WTC11 (cell line): ENCODE measurements around the gene ACSL5. TPM values are rescaled to one million over a fixed set of nuclear protein-coding genes. Genes with fewer than 3 reads are reported as not detected.
A peak's percentile ranks its signal among the peaks of the same experiment; 100 is the strongest.

Experiments used
- ATAC-seq: fragments of 200-7000 bp; cut with Tn5 transposase; 2 replicates; pipeline ENCODE4 v1.10.0; 2021; ENCODE audit warnings: mild to moderate bottlenecking, moderate library complexity
- CTCF ChIA-PET: fragments of 300-600 bp; sonication (Branson Sonifier 250); formaldehyde crosslinking; loops from one replicate; lab custom pipeline; 2021; ENCODE audit warnings: antibody characterized with exemption; lab: Charles Lee
- POLR2A ChIA-PET: fragments of 350-600 bp; sonication (Branson Sonifier 250); formaldehyde crosslinking; loops from one replicate; lab custom pipeline; 2021; ENCODE audit warnings: antibody characterized with exemption; lab: Charles Lee
- DNase-seq: peaks from one replicate; pipeline ENCODE4 v3.0.0; 2021; ENCODE audit warnings: low spot score
- H3K27ac Mint-ChIP-seq: 2 replicates; pipeline ENCODE4 v1.8.0; 2021; ENCODE audit warnings: mixed read lengths
- H3K27me3 Mint-ChIP-seq: 2 replicates; pipeline ENCODE4 v1.8.0; 2021; ENCODE audit warnings: low read depth, mild to moderate bottlenecking, moderate library complexity, mixed read lengths
- H3K36me3 Mint-ChIP-seq: 2 replicates; pipeline ENCODE4 v1.8.0; 2021; ENCODE audit warnings: mixed read lengths
- H3K4me1 Mint-ChIP-seq: 2 replicates; pipeline ENCODE4 v1.8.0; 2022; ENCODE audit warnings: mixed read lengths
- H3K4me3 Mint-ChIP-seq: 2 replicates; pipeline ENCODE4 v1.8.0; 2021; ENCODE audit warnings: mild to moderate bottlenecking, moderate library complexity, mixed read lengths
- H3K9me3 Mint-ChIP-seq: 2 replicates; pipeline ENCODE4 v1.8.0; 2021; ENCODE audit warnings: mixed read lengths
- CBFB ChIP-seq: sonication (generic); formaldehyde crosslinking; IDR thresholded peaks from 2 replicates; pipeline ENCODE4 v1.8.1; 2022; ENCODE audit warnings: mild to moderate bottlenecking, low read depth, missing genetic modification reagents
- ESRRA ChIP-seq: sonication (generic); formaldehyde crosslinking; IDR thresholded peaks from 2 replicates; pipeline ENCODE4 v1.8.1; 2022; ENCODE audit warnings: mild to moderate bottlenecking, missing genetic modification reagents, borderline replicate concordance
- ETV6 ChIP-seq: sonication (generic); formaldehyde crosslinking; IDR thresholded peaks from 2 replicates; pipeline ENCODE4 v1.8.1; 2022; ENCODE audit warnings: mild to moderate bottlenecking, missing genetic modification reagents
- FOXJ3 ChIP-seq: sonication (generic); formaldehyde crosslinking; IDR thresholded peaks from 2 replicates; pipeline ENCODE4 v1.9.0; 2021; ENCODE audit warnings: missing genetic modification reagents, mild to moderate bottlenecking, borderline replicate concordance
- GABPB1 ChIP-seq: sonication (generic); formaldehyde crosslinking; IDR thresholded peaks from 2 replicates; pipeline ENCODE4 v1.8.1; 2023; ENCODE audit warnings: mild to moderate bottlenecking, missing genetic modification reagents
- HMGA2 ChIP-seq: fragments of 250-450 bp; sonication (Bioruptor Pico); IDR thresholded peaks from 2 replicates; pipeline ENCODE4 v1.4.0; 2021; ENCODE audit warnings: mild to moderate bottlenecking, moderate library complexity
- IRF2 ChIP-seq: sonication (generic); formaldehyde crosslinking; IDR thresholded peaks from 2 replicates; pipeline ENCODE4 v1.8.0; 2022; ENCODE audit warnings: low read depth, missing genetic modification reagents, borderline replicate concordance
- JAZF1 ChIP-seq: fragments of 250-450 bp; sonication (Bioruptor Pico); IDR thresholded peaks from 2 replicates; pipeline ENCODE4 v1.9.0; 2021; ENCODE audit warnings: moderate library complexity, mild to moderate bottlenecking, inconsistent platforms
- MXD4 ChIP-seq: fragments of 250-450 bp; sonication (Bioruptor Pico); IDR thresholded peaks from 2 replicates; pipeline ENCODE4 v1.8.0; 2021; ENCODE audit warnings: mild to moderate bottlenecking, moderate library complexity, borderline replicate concordance
- NFATC4 ChIP-seq: fragments of 250-450 bp; sonication (Bioruptor Pico); IDR thresholded peaks from 2 replicates; pipeline ENCODE4 v1.9.0; 2021; ENCODE audit warnings: mild to moderate bottlenecking
- PRRX2 ChIP-seq: fragments of 250-450 bp; sonication (Bioruptor Pico); IDR thresholded peaks from 2 replicates; pipeline ENCODE4 v1.8.0; 2021; ENCODE audit warnings: mild to moderate bottlenecking
- SMAD3 ChIP-seq: sonication (generic); formaldehyde crosslinking; IDR thresholded peaks from 2 replicates; pipeline ENCODE4 v1.8.0; 2022; ENCODE audit warnings: missing genetic modification reagents, mild to moderate bottlenecking, borderline replicate concordance
- SOX15 ChIP-seq: fragments of 250-450 bp; sonication (Bioruptor Pico); IDR thresholded peaks from 2 replicates; pipeline ENCODE4 v1.9.0; 2021; ENCODE audit warnings: mild to moderate bottlenecking
- SP1 ChIP-seq: sonication (generic); formaldehyde crosslinking; conservative IDR thresholded peaks from 2 replicates; pipeline ENCODE4 v1.8.1; 2022; ENCODE audit warnings: missing genetic modification reagents
- TEAD1 ChIP-seq: sonication (generic); formaldehyde crosslinking; IDR thresholded peaks from 2 replicates; pipeline ENCODE4 v1.8.0; 2022; ENCODE audit warnings: mild to moderate bottlenecking, missing genetic modification reagents
- ZNF263 ChIP-seq: sonication (generic); formaldehyde crosslinking; IDR thresholded peaks from 2 replicates; pipeline ENCODE4 v1.8.1; 2022; ENCODE audit warnings: low read depth, mild to moderate bottlenecking, moderate library complexity, missing genetic modification reagents
- total RNA-seq: library from RNA; stranded (reverse); gene quantifications from 3 replicates; pipeline ENCODE4 v1.2.3, GENCODE V29; 2021
- TF ChIP-seq, protein P1 (sequence below): sonication (generic); formaldehyde crosslinking; IDR thresholded peaks from 2 replicates; pipeline ENCODE4 v1.8.1; 2023; ENCODE audit warnings: mild to moderate bottlenecking, moderate library complexity, missing genetic modification reagents
- TF ChIP-seq, protein P2 (sequence below): sonication (generic); formaldehyde crosslinking; IDR thresholded peaks from 2 replicates; pipeline ENCODE4 v1.8.1; 2022; ENCODE audit warnings: missing genetic modification reagents, borderline replicate concordance
- TF ChIP-seq, protein P3 (sequence below): sonication (generic); formaldehyde crosslinking; IDR thresholded peaks from 2 replicates; pipeline ENCODE4 v1.8.0; 2023; ENCODE audit warnings: missing genetic modification reagents
- TF ChIP-seq, protein P4 (sequence below): sonication (generic); formaldehyde crosslinking; IDR thresholded peaks from 2 replicates; pipeline ENCODE4 v1.8.0; 2022; ENCODE audit warnings: mild to moderate bottlenecking, missing genetic modification reagents

ACSL5 gene
- total RNA-seq, 1 experiment from 2014 or later: 0.22 TPM

DNA sequence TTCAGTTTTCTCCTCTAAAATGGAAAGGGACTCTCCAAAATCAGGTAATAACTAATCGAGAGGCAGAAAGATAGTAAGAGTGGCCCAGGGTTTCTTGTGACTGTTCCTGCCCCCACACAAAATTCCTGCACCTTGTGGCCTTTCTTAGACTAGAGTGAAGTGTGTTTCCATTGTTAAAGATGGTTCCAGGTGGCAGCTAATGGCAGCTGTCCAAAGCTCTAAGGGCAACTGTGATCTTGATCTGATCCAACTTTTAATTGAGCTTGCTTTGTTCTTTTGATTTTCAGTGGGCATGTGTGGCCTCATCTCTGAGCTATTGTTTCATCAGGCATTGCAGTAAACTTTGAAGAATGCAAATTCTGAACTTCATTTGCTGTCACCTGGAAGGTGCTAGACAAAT is 19.4 kb downstream of the ACSL5 start:
- Mint-ChIP-seq H3K36me3 (no peaks in the 10 kb centered on the region), H3K4me3 (no peak overlapping the region), H3K27ac (no peak overlapping the region), H3K27me3 (no peaks in the 10 kb centered on the region), H3K4me1 (no peaks in the 10 kb centered on the region; the same call in 1 of the 2 replicates), H3K9me3 (no peaks in the 10 kb centered on the region)
- ATAC-seq (no peak), DNase-seq (no peak)
- ChIA-PET CTCF (no interaction called here), POLR2A (no interaction called here)
- TF ChIP-seq HMGA2 (no peak), SP1 (CRISPR knock-in tag) (no peak), JAZF1 (CRISPR knock-in tag) (no peak), SOX15 (no peak), ZNF263 (CRISPR knock-in tag) (no peak), ETV6 (CRISPR knock-in tag) (no peak), NFATC4 (CRISPR knock-in tag) (no peak), FOXJ3 (CRISPR knock-in tag) (no peak), PRRX2 (CRISPR knock-in tag) (no peak)
- TF ChIP-seq, protein P1, sequence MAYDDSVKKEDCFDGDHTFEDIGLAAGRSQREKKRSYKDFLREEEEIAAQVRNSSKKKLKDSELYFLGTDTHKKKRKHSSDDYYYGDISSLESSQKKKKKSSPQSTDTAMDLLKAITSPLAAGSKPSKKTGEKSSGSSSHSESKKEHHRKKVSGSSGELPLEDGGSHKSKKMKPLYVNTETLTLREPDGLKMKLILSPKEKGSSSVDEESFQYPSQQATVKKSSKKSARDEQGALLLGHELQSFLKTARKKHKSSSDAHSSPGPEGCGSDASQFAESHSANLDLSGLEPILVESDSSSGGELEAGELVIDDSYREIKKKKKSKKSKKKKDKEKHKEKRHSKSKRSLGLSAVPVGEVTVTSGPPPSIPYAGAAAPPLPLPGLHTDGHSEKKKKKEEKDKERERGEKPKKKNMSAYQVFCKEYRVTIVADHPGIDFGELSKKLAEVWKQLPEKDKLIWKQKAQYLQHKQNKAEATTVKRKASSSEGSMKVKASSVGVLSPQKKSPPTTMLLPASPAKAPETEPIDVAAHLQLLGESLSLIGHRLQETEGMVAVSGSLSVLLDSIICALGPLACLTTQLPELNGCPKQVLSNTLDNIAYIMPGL: no peak
- TF ChIP-seq, protein P2, sequence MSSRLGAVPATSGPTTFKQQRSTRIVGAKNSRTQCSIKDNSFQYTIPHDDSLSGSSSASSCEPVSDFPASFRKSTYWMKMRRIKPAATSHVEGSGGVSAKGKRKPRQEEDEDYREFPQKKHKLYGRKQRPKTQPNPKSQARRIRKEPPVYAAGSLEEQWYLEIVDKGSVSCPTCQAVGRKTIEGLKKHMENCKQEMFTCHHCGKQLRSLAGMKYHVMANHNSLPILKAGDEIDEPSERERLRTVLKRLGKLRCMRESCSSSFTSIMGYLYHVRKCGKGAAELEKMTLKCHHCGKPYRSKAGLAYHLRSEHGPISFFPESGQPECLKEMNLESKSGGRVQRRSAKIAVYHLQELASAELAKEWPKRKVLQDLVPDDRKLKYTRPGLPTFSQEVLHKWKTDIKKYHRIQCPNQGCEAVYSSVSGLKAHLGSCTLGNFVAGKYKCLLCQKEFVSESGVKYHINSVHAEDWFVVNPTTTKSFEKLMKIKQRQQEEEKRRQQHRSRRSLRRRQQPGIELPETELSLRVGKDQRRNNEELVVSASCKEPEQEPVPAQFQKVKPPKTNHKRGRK (CRISPR knock-in tag): no peak
- TF ChIP-seq, protein P3, sequence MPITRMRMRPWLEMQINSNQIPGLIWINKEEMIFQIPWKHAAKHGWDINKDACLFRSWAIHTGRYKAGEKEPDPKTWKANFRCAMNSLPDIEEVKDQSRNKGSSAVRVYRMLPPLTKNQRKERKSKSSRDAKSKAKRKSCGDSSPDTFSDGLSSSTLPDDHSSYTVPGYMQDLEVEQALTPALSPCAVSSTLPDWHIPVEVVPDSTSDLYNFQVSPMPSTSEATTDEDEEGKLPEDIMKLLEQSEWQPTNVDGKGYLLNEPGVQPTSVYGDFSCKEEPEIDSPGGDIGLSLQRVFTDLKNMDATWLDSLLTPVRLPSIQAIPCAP (CRISPR knock-in tag): no peak
- TF ChIP-seq, protein P4, sequence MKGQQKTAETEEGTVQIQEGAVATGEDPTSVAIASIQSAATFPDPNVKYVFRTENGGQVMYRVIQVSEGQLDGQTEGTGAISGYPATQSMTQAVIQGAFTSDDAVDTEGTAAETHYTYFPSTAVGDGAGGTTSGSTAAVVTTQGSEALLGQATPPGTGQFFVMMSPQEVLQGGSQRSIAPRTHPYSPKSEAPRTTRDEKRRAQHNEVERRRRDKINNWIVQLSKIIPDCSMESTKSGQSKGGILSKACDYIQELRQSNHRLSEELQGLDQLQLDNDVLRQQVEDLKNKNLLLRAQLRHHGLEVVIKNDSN (CRISPR knock-in tag): no peak

DNA sequence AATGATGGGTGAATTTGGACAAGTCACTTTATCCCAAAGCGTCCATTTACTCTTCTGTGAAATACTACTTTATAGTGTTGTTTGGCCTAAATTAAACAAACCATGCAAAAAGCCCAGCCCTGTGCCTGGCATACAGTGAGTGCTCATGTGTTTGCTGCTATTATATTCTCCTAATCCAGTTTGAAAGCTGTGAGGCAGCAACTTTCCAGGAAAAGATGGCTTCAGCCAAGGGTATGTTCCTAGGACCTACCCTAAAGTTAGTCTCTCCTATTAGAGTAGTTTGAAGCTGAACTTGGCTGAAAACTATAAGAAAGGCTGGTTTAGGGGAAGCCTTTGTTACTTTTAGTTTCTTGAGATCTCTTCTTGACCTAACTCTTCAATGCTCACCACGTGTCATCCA is 19.9 kb downstream of the ACSL5 start:
- Mint-ChIP-seq H3K9me3 (no peaks in the 10 kb centered on the region), H3K4me3 (no peak overlapping the region), H3K36me3 (no peaks in the 10 kb centered on the region), H3K27me3 (no peaks in the 10 kb centered on the region)
- ATAC-seq: no peak
- no peak for DNase-seq
- TF ChIP-seq CBFB (no peak), ESRRA (CRISPR knock-in tag) (no peak), IRF2 (CRISPR knock-in tag) (no peak), TEAD1 (CRISPR knock-in tag) (no peak), SMAD3 (CRISPR knock-in tag) (no peak)
- TF ChIP-seq, protein P1: no peak
- TF ChIP-seq, all 79 proteins: peak for 0
- no peaks in the 10 kb centered on the region; the same call in 1 of the 2 replicates for H3K4me1 Mint-ChIP-seq
- POLR2A ChIA-PET: no interaction called here
- CTCF ChIA-PET: no interaction called here
- no peak overlapping the region for H3K27ac Mint-ChIP-seq

DNA sequence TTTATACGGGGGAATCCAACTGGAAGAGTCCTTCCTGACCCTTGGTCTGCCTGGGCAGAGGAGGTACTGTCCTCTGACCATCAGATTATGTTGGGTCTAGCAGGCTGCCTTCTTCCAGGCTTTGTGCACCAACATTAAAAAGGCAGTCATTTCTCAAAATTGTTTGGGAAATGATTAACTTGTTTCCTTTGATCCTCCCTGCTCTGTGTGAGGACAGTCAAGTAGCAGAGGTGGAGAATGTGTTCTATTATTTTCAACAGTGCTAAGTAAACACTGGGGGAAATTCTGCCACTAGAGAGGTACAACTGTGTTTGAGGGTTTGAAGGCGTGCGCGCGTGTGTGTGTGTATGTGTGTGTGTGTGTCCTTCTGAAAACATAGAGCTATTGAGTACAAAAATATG is 20.6 kb downstream of the ACSL5 start:
- DNase-seq (no peak), ATAC-seq (no peak)
- Mint-ChIP-seq H3K36me3 (no peaks in the 10 kb centered on the region), H3K4me3 (no peak overlapping the region), H3K27me3 (no peaks in the 10 kb centered on the region), H3K9me3 (no peaks in the 10 kb centered on the region), H3K27ac (no peak overlapping the region), H3K4me1 (no peaks in the 10 kb centered on the region; the same call in 1 of the 2 replicates)
- TF ChIP-seq HMGA2 (no peak), GABPB1 (CRISPR knock-in tag) (peak; percentile 55; the same call in 1 of the 2 replicates), MXD4 (CRISPR knock-in tag) (no peak)
- CTCF ChIA-PET: no interaction called here
- POLR2A ChIA-PET: no interaction called here
